GM18517 (cell line): ENCODE results near the gene ZNF536.
"Not testable (repeated sequence)": the region's sequence is repeated elsewhere in the genome, so short reads cannot be mapped to it uniquely, and the experiment has no call there.

Experiments used
- ATAC-seq: cut with Tn5 transposase; IDR thresholded peaks from one replicate; pipeline ENCODE4 v1.9.1; 2021; ENCODE audit warnings: mild to moderate bottlenecking, moderate library complexity; ENCODE audit not compliant: unreplicated experiment

ZNF536 gene

GRCh38 chr19:30443531-30444252 lies 71.5 kb downstream of the ZNF536 start:
- ATAC-seq: no peak

GRCh38 chr19:30444253-30444671 lies 72.1 kb downstream of the ZNF536 start:
- no peak for ATAC-seq

- ATAC-seq: no peak
These were observed 72.6 kb downstream of the ZNF536 start for GRCh38 chr19:30444686-30445232.

- ATAC-seq: no peak
These were observed 73.2 kb downstream of the ZNF536 start for GRCh38 chr19:30445385-30445784.

- ATAC-seq: not testable (repeated sequence)
These were observed 73.9 kb downstream of the ZNF536 start for GRCh38 chr19:30446120-30446519.

GRCh38 chr19:30446850-30447552 lies 74.8 kb downstream of the ZNF536 start:
- no peak for ATAC-seq

GRCh38 chr19:30447553-30447870 lies 75.3 kb downstream of the ZNF536 start:
- ATAC-seq: no peak

GRCh38 chr19:30448386-30449077 lies 76.3 kb downstream of the ZNF536 start:
- ATAC-seq: no peak

- ATAC-seq: no peak
These were observed 77.0 kb downstream of the ZNF536 start for GRCh38 chr19:30449078-30449590.

GRCh38 chr19:30449673-30450072 lies 77.5 kb downstream of the ZNF536 start:
- no peak for ATAC-seq

- no peak for ATAC-seq
These were observed 77.9 kb downstream of the ZNF536 start for GRCh38 chr19:30450100-30450499.

GRCh38 chr19:30450835-30451321 lies 78.7 kb downstream of the ZNF536 start:
- ATAC-seq: no peak

- ATAC-seq: no peak
These were observed 80.7 kb downstream of the ZNF536 start for GRCh38 chr19:30452931-30453330.

GRCh38 chr19:30453743-30454142 lies 81.6 kb downstream of the ZNF536 start:
- no peak for ATAC-seq

GRCh38 chr19:30455881-30456280 lies 83.7 kb downstream of the ZNF536 start:
- ATAC-seq: no peak

GRCh38 chr19:30457484-30457883 lies 85.3 kb downstream of the ZNF536 start:
- ATAC-seq: no peak

GRCh38 chr19:30459859-30460258 lies 87.7 kb downstream of the ZNF536 start:
- no peak for ATAC-seq

- ATAC-seq: no peak
These were observed 92.0 kb downstream of the ZNF536 start for GRCh38 chr19:30464162-30464561.

GRCh38 chr19:30466598-30466997 lies 94.4 kb downstream of the ZNF536 start:
- not testable (repeated sequence) for ATAC-seq

GRCh38 chr19:30467239-30467638 lies 95.1 kb downstream of the ZNF536 start:
- no peak for ATAC-seq

GRCh38 chr19:30469774-30470173 lies 97.6 kb downstream of the ZNF536 start:
- ATAC-seq: no peak
